ENCODE results near the gene SLC38A1. TPM values are rescaled to one million over a fixed set of nuclear protein-coding genes. Genes with fewer than 3 reads are reported as not detected.

Gene SLC38A1
- total RNA-seq, 4 donors from 2014 or later = 237 to 472 (median 339) TPM

GRCh38 chr12:46134205-46134811, 134.5 kb downstream of the SLC38A1 start:
- ATAC-seq (no peak), DNase-seq (no peak)
- H3K4me1 ChIP-seq = no peaks in the 10 kb centered on the region
- in situ Hi-C loops (cut with MboI; ENCODE audit: low sequenced_read_pairs in 4 of 4) = loop anchor here in 1 of 4 donors (25.0 kb wide), 1 partner anchor 878 kb away; no protein-coding TSS in a partner anchor
- no peak overlapping the region for H3K4me3 ChIP-seq
- no peak overlapping the region for H3K27ac ChIP-seq
- intact Hi-C loops (cut with DNase I; ENCODE audit: low total_unique reads) = no loop called here
- no peaks in the 10 kb centered on the region for H3K27me3 ChIP-seq
- H3K36me3 ChIP-seq = no peaks in the 10 kb centered on the region
- TF ChIP-seq, protein P1, sequence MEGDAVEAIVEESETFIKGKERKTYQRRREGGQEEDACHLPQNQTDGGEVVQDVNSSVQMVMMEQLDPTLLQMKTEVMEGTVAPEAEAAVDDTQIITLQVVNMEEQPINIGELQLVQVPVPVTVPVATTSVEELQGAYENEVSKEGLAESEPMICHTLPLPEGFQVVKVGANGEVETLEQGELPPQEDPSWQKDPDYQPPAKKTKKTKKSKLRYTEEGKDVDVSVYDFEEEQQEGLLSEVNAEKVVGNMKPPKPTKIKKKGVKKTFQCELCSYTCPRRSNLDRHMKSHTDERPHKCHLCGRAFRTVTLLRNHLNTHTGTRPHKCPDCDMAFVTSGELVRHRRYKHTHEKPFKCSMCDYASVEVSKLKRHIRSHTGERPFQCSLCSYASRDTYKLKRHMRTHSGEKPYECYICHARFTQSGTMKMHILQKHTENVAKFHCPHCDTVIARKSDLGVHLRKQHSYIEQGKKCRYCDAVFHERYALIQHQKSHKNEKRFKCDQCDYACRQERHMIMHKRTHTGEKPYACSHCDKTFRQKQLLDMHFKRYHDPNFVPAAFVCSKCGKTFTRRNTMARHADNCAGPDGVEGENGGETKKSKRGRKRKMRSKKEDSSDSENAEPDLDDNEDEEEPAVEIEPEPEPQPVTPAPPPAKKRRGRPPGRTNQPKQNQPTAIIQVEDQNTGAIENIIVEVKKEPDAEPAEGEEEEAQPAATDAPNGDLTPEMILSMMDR (IDR thresholded peaks at IDR 0.05 in 4 of 5, conservative IDR thresholded peaks at IDR 0.05 in 1 of 5) = no peak
- TF ChIP-seq POLR2A (IDR thresholded peaks at IDR 0.05) = no peak
- H3K9me3 ChIP-seq = no peaks in the 10 kb centered on the region

DNA sequence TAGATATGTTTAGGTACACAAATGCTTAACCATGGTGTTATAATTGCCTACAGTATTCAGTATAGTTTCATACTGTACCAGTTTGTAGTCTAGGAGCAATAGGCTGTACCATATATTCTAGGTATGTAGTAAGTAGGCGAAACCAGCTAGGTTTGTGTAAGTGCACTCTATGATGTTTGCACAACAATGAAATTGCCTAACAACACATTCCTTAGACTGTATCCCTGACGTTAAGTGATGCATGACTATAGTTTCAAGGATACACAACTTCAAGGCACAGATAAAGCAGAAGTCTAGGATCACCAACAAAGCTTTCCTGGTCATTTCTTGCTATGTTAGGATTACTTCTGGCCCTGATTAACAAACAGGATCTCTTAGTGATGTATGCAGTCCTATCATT, 135.1 kb downstream of the SLC38A1 start:
- Histone ChIP-seq H3K27me3 (no peaks in the 10 kb centered on the region), H3K9me3 (no peaks in the 10 kb centered on the region), H3K27ac (no peak overlapping the region), H3K36me3 (no peaks in the 10 kb centered on the region), H3K4me1 (no peaks in the 10 kb centered on the region), H3K4me3 (no peak overlapping the region)
- ATAC-seq = no peak
- no peak for TF ChIP-seq POLR2A (IDR thresholded peaks at IDR 0.05)
- TF ChIP-seq, protein P1 (IDR thresholded peaks at IDR 0.05 in 4 of 5, conservative IDR thresholded peaks at IDR 0.05 in 1 of 5) = no peak
- DNase-seq = no peak
- in situ Hi-C loops (cut with MboI; ENCODE audit: low sequenced_read_pairs in 4 of 4) = loop anchor here in 1 of 4 donors (25.0 kb wide), 1 partner anchor 879 kb away; no protein-coding TSS in a partner anchor
- intact Hi-C loops (cut with DNase I; ENCODE audit: low total_unique reads) = no loop called here

Other genes with a start within 250 kb of the SLC38A1 start
- 100 to 1,000 TPM; 260 to 853 (median 400) TPM for gene SLC38A2, start 103.7 kb upstream of the SLC38A1 start, total RNA-seq